Stimulated activated CD4-positive, alpha-beta T cell treated with anti-CD3 and anti-CD28 coated beads, Interleukin-2, amount 100 ng/mL, for 24 hours (primary cell): ENCODE measurements around the gene OR6K6.

ENCODE experiments used
- DNase-seq, 2 donors: peaks; one replicate each; pipeline ENCODE4 v3.0.0-alpha.2; 2020

Gene OR6K6

GRCh38 chr1:158754420-158754819 is at the start of gene OR6K6:
OR6K6 (plus strand) TSS chr1:158754720; CDS start chr1:158754888, 168 bp downstream.
- DNase-seq: no peak

GRCh38 chr1:158706096-158706495 is 48.4 kb upstream of the OR6K6 start:
- no peak for DNase-seq

GRCh38 chr1:158711098-158711497 is 43.4 kb upstream of the OR6K6 start:
- DNase-seq: no peak

GRCh38 chr1:158714754-158715153 is 39.8 kb upstream of the OR6K6 start:
- no peak for DNase-seq

GRCh38 chr1:158716335-158716734 is 38.2 kb upstream of the OR6K6 start:
- no peak for DNase-seq

- no peak for DNase-seq
These were observed 37.2 kb upstream of the OR6K6 start for GRCh38 chr1:158717344-158717743.

GRCh38 chr1:158719664-158720063 is 34.9 kb upstream of the OR6K6 start:
- no peak for DNase-seq

GRCh38 chr1:158720620-158721019 is 33.9 kb upstream of the OR6K6 start, which contains the start of gene OR6K3:
OR6K3 (minus strand) TSS chr1:158720720; CDS start chr1:158718115, 2,605 bp downstream.
- no peak for DNase-seq

- no peak for DNase-seq
These were observed 30.1 kb upstream of the OR6K6 start for GRCh38 chr1:158724442-158724841.

- DNase-seq: no peak
These were observed 25.9 kb upstream of the OR6K6 start for GRCh38 chr1:158728510-158729225.

- no peak for DNase-seq
These were observed 24.1 kb upstream of the OR6K6 start for GRCh38 chr1:158730453-158730852.

- no peak for DNase-seq
These were observed 22.8 kb upstream of the OR6K6 start for GRCh38 chr1:158731707-158732106.

- no peak for DNase-seq
These were observed 22.0 kb upstream of the OR6K6 start for GRCh38 chr1:158732524-158732923.

GRCh38 chr1:158735848-158736247 is 18.7 kb upstream of the OR6K6 start:
- no peak for DNase-seq

GRCh38 chr1:158752155-158752712 is 2.3 kb upstream of the OR6K6 start:
- DNase-seq: no peak

GRCh38 chr1:158771950-158772866 is 17.7 kb downstream of the OR6K6 start, which contains the start of gene OR6N1:
OR6N1 (minus strand) TSS chr1:158772195; CDS start chr1:158766682, 5,513 bp downstream.
- no peak for DNase-seq

GRCh38 chr1:158781104-158781503 is 26.6 kb downstream of the OR6K6 start, which contains the start of gene OR6N2:
OR6N2 (minus strand) TSS chr1:158781204; CDS start chr1:158777635, 3,569 bp downstream.
- no peak for DNase-seq

GRCh38 chr1:158793604-158794003 is 39.1 kb downstream of the OR6K6 start:
- DNase-seq: peak; percentile 38 to 45

GRCh38 chr1:158794247-158794646 is 39.7 kb downstream of the OR6K6 start:
- DNase-seq: no peak

- no peak for DNase-seq
These were observed 44.0 kb downstream of the OR6K6 start for GRCh38 chr1:158798531-158798930.

- no peak for DNase-seq
These were observed 45.2 kb downstream of the OR6K6 start for GRCh38 chr1:158799689-158800088.

GRCh38 chr1:158800526-158800925 is 46.0 kb downstream of the OR6K6 start:
- DNase-seq: no peak

GRCh38 chr1:158801396-158801795 is 46.9 kb downstream of the OR6K6 start:
- no peak for DNase-seq
